NT2/D1 (cell line): Measurements from ENCODE around the gene WDR87.

Experiments
- DNase-seq: peaks from one replicate; pipeline ENCODE4 v3.0.0-alpha.2; 2011; ENCODE audit warnings: low read depth, low spot score
- H3K27me3 ChIP-seq: 2 replicates; pipeline ENCODE4 v1.6.0; 2011; ENCODE audit warnings: mild to moderate bottlenecking; ENCODE audit not compliant: insufficient read length, insufficient read depth
- H3K36me3 ChIP-seq: 2 replicates; pipeline ENCODE4 v1.6.1; 2011; ENCODE audit warnings: mild to moderate bottlenecking, low read length, mixed read lengths; ENCODE audit not compliant: insufficient read depth, insufficient read length
- H3K4me1 ChIP-seq: 2 replicates; pipeline ENCODE4 v1.5.1; 2011; ENCODE audit not compliant: insufficient read depth, insufficient read length
- H3K4me3 ChIP-seq: 2 replicates; pipeline ENCODE4 v1.5.1; 2011; ENCODE audit warnings: low read depth; ENCODE audit not compliant: insufficient read length
- H3K9ac ChIP-seq: 2 replicates; pipeline ENCODE4 v1.6.0; 2011; ENCODE audit warnings: low read depth; ENCODE audit not compliant: insufficient read length
- H3K9me3 ChIP-seq: 2 replicates; pipeline ENCODE4 v1.5.1; 2011; ENCODE audit warnings: mild to moderate bottlenecking, low read length; ENCODE audit not compliant: insufficient read depth
- SUZ12 ChIP-seq: IDR thresholded peaks from 2 replicates; pipeline ENCODE4 v1.6.1; 2011; ENCODE audit not compliant: insufficient read length, insufficient read depth; ENCODE audit errors: extremely low read depth
- YY1 ChIP-seq: IDR thresholded peaks from 2 replicates; pipeline ENCODE4 v1.6.1; 2011; ENCODE audit not compliant: insufficient read length, insufficient read depth
- ZNF274 ChIP-seq: IDR thresholded peaks from 2 replicates; pipeline ENCODE4 v1.6.1; 2011; ENCODE audit warnings: mild to moderate bottlenecking, low read depth, low read length

Gene WDR87

GRCh38 chr19:37845932-37846331 lies 60.5 kb downstream of the WDR87 start:
- Histone ChIP-seq H3K4me3 (no peak overlapping the region), H3K9me3 (no peaks in the 10 kb centered on the region), H3K4me1 (no peaks in the 10 kb centered on the region), H3K27me3 (no peaks in the 10 kb centered on the region), H3K9ac (no peak overlapping the region), H3K36me3 (no peaks in the 10 kb centered on the region)
- TF ChIP-seq SUZ12 (no peak), ZNF274 (no peak), YY1 (no peak)
- no peak for DNase-seq
